ENCODE measurements around the gene MIGA2. TPM values are rescaled to one million over a fixed set of nuclear protein-coding genes. Genes with fewer than 3 reads are reported as not detected.

MIGA2 gene
- total and polyA plus RNA-seq, 2 of the 8 experiments (the other 6 are each of a cell fraction or from before 2014, with no cell fraction given): 24.6 to 39.0 TPM

- TF ChIP-seq CHD7 (IDR thresholded peaks at IDR 0.05; ENCODE audit: insufficient replicate concordance, low read length) (no peak), SIRT6 (IDR thresholded peaks at IDR 0.05; ENCODE audit: low read length) (no peak), RNF2 (IDR thresholded peaks at IDR 0.05; ENCODE audit: borderline replicate concordance, low read depth, low read length, missing control alignments, poor library complexity, severe bottlenecking) (no peak), HDAC2 (IDR thresholded peaks at IDR 0.05; ENCODE audit: borderline replicate concordance in 1 of 2, low read depth in 2 of 2, low read length in 2 of 2) (no peak)
These were observed 26.0 kb upstream of the MIGA2 start (continued) for GRCh38 chr9:129010267-129010975.

All from H1 (cell line).